SK-N-SH (cell line): ENCODE measurements around the gene DISP2. TPM values are rescaled to one million over a fixed set of nuclear protein-coding genes. Genes with fewer than 3 reads are reported as not detected.

Experiments
- CTCF ChIA-PET: fragments of 300-600, 350-600 bp; formaldehyde crosslinking; extraction: SDS; loops from one replicate; lab custom pipeline; 2021; lab: Yijun Ruan, JAX
- POLR2A ChIA-PET: fragments of 350-600 bp; sonication (Branson Sonifier 250); formaldehyde crosslinking; extraction: SDS; loops from one replicate; lab custom pipeline; 2020; ENCODE audit warnings: antibody characterized with exemption, inconsistent platforms; lab: Yijun Ruan, JAX
- DNase-seq: peaks from one replicate; pipeline ENCODE4 v3.0.0; 2012
- H2AFZ ChIP-seq: fragments of 200-600 bp; sonication (generic); 2 replicates; pipeline ENCODE4 v1.8.1; 2016; ENCODE audit warnings: antibody characterized with exemption, mild to moderate bottlenecking, low read depth
- H3F3A ChIP-seq: fragments of 200-600 bp; sonication (generic); replicated peaks from 2 replicates; pipeline ENCODE3; 2016; ENCODE audit warnings: antibody characterized with exemption, mild to moderate bottlenecking; ENCODE audit not compliant: insufficient read depth
- H3K27ac ChIP-seq, 2 experiments: fragments of 200-500 bp in 1 of 2; fragments of 200-600 bp in 1 of 2; sonication (Bioruptor generic) in 1 of 2; sonication (generic), shearing (Covaris generic) in 1 of 2; 2 replicates each; pipeline versions ENCODE4 v1.5.1 to v1.6.1; 2014 to 2016; ENCODE audit warnings: low read depth in 2 of 2, inconsistent platforms in 1 of 2, low read length in 1 of 2, mild to moderate bottlenecking in 1 of 2, mixed read lengths in 1 of 2
- H3K27me3 ChIP-seq: fragments of 200-600 bp; sonication (generic), shearing (Covaris generic); 2 replicates; pipeline ENCODE4 v1.6.1; 2016; ENCODE audit warnings: mixed run types; ENCODE audit not compliant: insufficient read depth
- H3K36me3 ChIP-seq, 2 experiments: fragments of 200-500 bp in 1 of 2; fragments of 200-600 bp in 1 of 2; sonication (Bioruptor generic) in 1 of 2; sonication (generic) in 1 of 2; replicated peaks in 1 of 2; 2 replicates each; pipeline versions ENCODE3 to v1.5.1; 2014 to 2016; ENCODE audit warnings: low read length in 1 of 2, mild to moderate bottlenecking in 1 of 2; ENCODE audit not compliant: insufficient read depth in 2 of 2, control insufficient read depth in 1 of 2
- H3K4me1 ChIP-seq, 2 experiments: fragments of 200-500 bp in 1 of 2; fragments of 200-600 bp in 1 of 2; sonication (Bioruptor generic) in 1 of 2; sonication (generic), shearing (Covaris generic) in 1 of 2; 2 replicates each; pipeline versions ENCODE4 v1.5.1 to v1.6.1; 2014 to 2016; ENCODE audit warnings: low read depth in 1 of 2, low read length in 1 of 2, mixed run types in 1 of 2; ENCODE audit not compliant: insufficient read depth in 2 of 2, control insufficient read depth in 1 of 2
- H3K4me2 ChIP-seq: fragments of 200-600 bp; sonication (generic), shearing (Covaris generic); 2 replicates; pipeline ENCODE4 v1.6.1; 2017; ENCODE audit warnings: mixed run types
- H3K4me3 ChIP-seq, 2 experiments: fragments of 200-500 bp in 1 of 2; fragments of 200-600 bp in 1 of 2; sonication (Bioruptor generic) in 1 of 2; sonication (generic), shearing (Covaris generic) in 1 of 2; 2 replicates each; pipeline versions ENCODE4 v1.5.1 to v1.8.1; 2014 to 2016; ENCODE audit warnings: low read depth in 2 of 2, inconsistent platforms in 1 of 2, low read length in 1 of 2, mild to moderate bottlenecking in 1 of 2, mixed read lengths in 1 of 2, moderate library complexity in 1 of 2
- H3K79me2 ChIP-seq: fragments of 200-600 bp; sonication (generic); 2 replicates; pipeline ENCODE4 v1.8.1; 2017; ENCODE audit warnings: mild to moderate bottlenecking; ENCODE audit not compliant: insufficient read depth
- H3K9ac ChIP-seq: fragments of 200-600 bp; sonication (generic); 2 replicates; pipeline ENCODE4 v1.6.1; 2017; ENCODE audit warnings: mixed run types
- H3K9me2 ChIP-seq: fragments of 200-600 bp; sonication (generic); 2 replicates; pipeline ENCODE4 v1.6.1; 2017; ENCODE audit warnings: mixed run types
- H3K9me3 ChIP-seq: fragments of 200-600 bp; sonication (generic); 2 replicates; pipeline ENCODE4 v1.6.1; 2017; ENCODE audit warnings: mixed run types, mild to moderate bottlenecking, moderate library complexity
- H4K20me1 ChIP-seq: fragments of 200-600 bp; sonication (generic); 2 replicates; pipeline ENCODE4 v1.6.1; 2017; ENCODE audit warnings: mild to moderate bottlenecking, mixed run types; ENCODE audit not compliant: insufficient read depth
- ELF1 ChIP-seq: IDR thresholded peaks from 2 replicates; pipeline ENCODE4 v1.4.0; 2012
- EZH2phosphoT487 ChIP-seq: fragments of 200-600 bp; sonication (generic); IDR thresholded peaks from 2 replicates; pipeline ENCODE4 v1.6.1; 2017; ENCODE audit warnings: low read depth, mixed run types, mild to moderate bottlenecking, antibody characterized with exemption, moderate library complexity, borderline replicate concordance
- FOXJ3 ChIP-seq: sonication (generic); formaldehyde crosslinking; IDR thresholded peaks from 2 replicates; pipeline ENCODE4 v1.5.1; 2020; ENCODE audit warnings: mild to moderate bottlenecking, missing genetic modification reagents
- FOXM1 ChIP-seq: IDR thresholded peaks from 2 replicates; pipeline ENCODE4 v1.4.0; 2012; ENCODE audit warnings: low read depth, mild to moderate bottlenecking
- GATA2 ChIP-seq: sonication (generic); formaldehyde crosslinking; IDR thresholded peaks from 2 replicates; pipeline ENCODE4 v1.5.0; 2020; ENCODE audit warnings: mild to moderate bottlenecking, missing genetic modification reagents
- IRF3 ChIP-seq: fragments of 150-350 bp; IDR thresholded peaks from 2 replicates; pipeline ENCODE4 v1.6.1; 2016; ENCODE audit warnings: mild to moderate bottlenecking, low read depth, low read length
- NFIC ChIP-seq: IDR thresholded peaks from 2 replicates; pipeline ENCODE4 v1.4.0; 2012; ENCODE audit warnings: borderline replicate concordance
- RAD21 ChIP-seq: IDR thresholded peaks from 2 replicates; pipeline ENCODE4 v1.6.1; 2012; ENCODE audit warnings: mild to moderate bottlenecking, low read length
- RFX5 ChIP-seq: IDR thresholded peaks from 2 replicates; pipeline ENCODE4 v1.6.1; 2012; ENCODE audit warnings: mild to moderate bottlenecking, improper control_type of control experiment, low read length
- TAF1 ChIP-seq: IDR thresholded peaks from 2 replicates; pipeline ENCODE4 v1.6.1; 2012; ENCODE audit warnings: low read depth, mild to moderate bottlenecking, low read length, moderate library complexity, borderline replicate concordance
- TEAD4 ChIP-seq: IDR thresholded peaks from 2 replicates; pipeline ENCODE4 v1.4.0; 2012; ENCODE audit warnings: mild to moderate bottlenecking, borderline replicate concordance; ENCODE audit not compliant: insufficient read depth
- YY1 ChIP-seq: IDR thresholded peaks from 2 replicates; pipeline ENCODE4 v1.4.0; 2012; ENCODE audit warnings: low read depth, mild to moderate bottlenecking
- WGBS: methylation state at CpG from one replicate; pipeline ENCODE4 v1.1.6; 2017; ENCODE audit warnings: low lambda C conversion rate; 5-methylcytosine and 5-hydroxymethylcytosine counted together
- polyA plus RNA-seq, 3 experiments: library from polyadenylated mRNA; depleted of rRNA; stranded (reverse); fragments of >200 nt; gene quantifications; 2 replicates each; pipeline ENCODE4 v1.2.3, GENCODE V29; 2012
- TF ChIP-seq, protein P1 (sequence below): IDR thresholded peaks from 2 replicates; pipeline ENCODE4 v1.6.1; 2012; ENCODE audit warnings: mild to moderate bottlenecking, low read depth, low read length, moderate library complexity
- TF ChIP-seq, protein P2 (sequence below): IDR thresholded peaks from 2 replicates; pipeline ENCODE4; 2012
- TF ChIP-seq, protein P3 (sequence below): IDR thresholded peaks from 2 replicates; pipeline ENCODE4 v1.4.0; 2012; ENCODE audit warnings: low read depth
- TF ChIP-seq, protein P4 (sequence below): fragments of 150-350 bp; IDR thresholded peaks from 2 replicates; pipeline ENCODE4 v1.6.1; 2017; ENCODE audit warnings: antibody characterized with exemption, low read length, low read depth, borderline replicate concordance

DISP2 gene
- polyA plus RNA-seq, 1 of the 3 experiments (the other 2 are of a cell fraction) = 0.12 TPM

GRCh38 chr15:40415226-40415625 is 57.2 kb downstream of the DISP2 start:
- H3K4me1 ChIP-seq = peaks cover 0 to 3% of the 10 kb centered on the region in 2 experiments; a peak in 1 of 4 replicates
- H3K4me3 ChIP-seq = no peak overlapping the region
- H2AFZ ChIP-seq = no peak overlapping the region
- TF ChIP-seq, protein P1, sequence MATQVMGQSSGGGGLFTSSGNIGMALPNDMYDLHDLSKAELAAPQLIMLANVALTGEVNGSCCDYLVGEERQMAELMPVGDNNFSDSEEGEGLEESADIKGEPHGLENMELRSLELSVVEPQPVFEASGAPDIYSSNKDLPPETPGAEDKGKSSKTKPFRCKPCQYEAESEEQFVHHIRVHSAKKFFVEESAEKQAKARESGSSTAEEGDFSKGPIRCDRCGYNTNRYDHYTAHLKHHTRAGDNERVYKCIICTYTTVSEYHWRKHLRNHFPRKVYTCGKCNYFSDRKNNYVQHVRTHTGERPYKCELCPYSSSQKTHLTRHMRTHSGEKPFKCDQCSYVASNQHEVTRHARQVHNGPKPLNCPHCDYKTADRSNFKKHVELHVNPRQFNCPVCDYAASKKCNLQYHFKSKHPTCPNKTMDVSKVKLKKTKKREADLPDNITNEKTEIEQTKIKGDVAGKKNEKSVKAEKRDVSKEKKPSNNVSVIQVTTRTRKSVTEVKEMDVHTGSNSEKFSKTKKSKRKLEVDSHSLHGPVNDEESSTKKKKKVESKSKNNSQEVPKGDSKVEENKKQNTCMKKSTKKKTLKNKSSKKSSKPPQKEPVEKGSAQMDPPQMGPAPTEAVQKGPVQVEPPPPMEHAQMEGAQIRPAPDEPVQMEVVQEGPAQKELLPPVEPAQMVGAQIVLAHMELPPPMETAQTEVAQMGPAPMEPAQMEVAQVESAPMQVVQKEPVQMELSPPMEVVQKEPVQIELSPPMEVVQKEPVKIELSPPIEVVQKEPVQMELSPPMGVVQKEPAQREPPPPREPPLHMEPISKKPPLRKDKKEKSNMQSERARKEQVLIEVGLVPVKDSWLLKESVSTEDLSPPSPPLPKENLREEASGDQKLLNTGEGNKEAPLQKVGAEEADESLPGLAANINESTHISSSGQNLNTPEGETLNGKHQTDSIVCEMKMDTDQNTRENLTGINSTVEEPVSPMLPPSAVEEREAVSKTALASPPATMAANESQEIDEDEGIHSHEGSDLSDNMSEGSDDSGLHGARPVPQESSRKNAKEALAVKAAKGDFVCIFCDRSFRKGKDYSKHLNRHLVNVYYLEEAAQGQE = no peak
- TF ChIP-seq, protein P2, sequence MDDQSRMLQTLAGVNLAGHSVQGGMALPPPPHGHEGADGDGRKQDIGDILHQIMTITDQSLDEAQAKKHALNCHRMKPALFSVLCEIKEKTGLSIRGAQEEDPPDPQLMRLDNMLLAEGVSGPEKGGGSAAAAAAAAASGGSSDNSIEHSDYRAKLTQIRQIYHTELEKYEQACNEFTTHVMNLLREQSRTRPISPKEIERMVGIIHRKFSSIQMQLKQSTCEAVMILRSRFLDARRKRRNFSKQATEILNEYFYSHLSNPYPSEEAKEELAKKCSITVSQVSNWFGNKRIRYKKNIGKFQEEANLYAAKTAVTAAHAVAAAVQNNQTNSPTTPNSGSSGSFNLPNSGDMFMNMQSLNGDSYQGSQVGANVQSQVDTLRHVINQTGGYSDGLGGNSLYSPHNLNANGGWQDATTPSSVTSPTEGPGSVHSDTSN = no peak
- no peak for TF ChIP-seq YY1
- no peak for TF ChIP-seq FOXM1
- no peak for TF ChIP-seq FOXJ3 (CRISPR knock-in tag)
- TF ChIP-seq, protein P3, sequence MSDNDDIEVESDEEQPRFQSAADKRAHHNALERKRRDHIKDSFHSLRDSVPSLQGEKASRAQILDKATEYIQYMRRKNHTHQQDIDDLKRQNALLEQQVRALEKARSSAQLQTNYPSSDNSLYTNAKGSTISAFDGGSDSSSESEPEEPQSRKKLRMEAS = no peak
- no peak for TF ChIP-seq RAD21
- TF ChIP-seq, protein P4, sequence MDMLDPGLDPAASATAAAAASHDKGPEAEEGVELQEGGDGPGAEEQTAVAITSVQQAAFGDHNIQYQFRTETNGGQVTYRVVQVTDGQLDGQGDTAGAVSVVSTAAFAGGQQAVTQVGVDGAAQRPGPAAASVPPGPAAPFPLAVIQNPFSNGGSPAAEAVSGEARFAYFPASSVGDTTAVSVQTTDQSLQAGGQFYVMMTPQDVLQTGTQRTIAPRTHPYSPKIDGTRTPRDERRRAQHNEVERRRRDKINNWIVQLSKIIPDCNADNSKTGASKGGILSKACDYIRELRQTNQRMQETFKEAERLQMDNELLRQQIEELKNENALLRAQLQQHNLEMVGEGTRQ = no peak
- no peak for TF ChIP-seq IRF3
- TF ChIP-seq ELF1 = no peak
- no peak for TF ChIP-seq NFIC
- no peak for TF ChIP-seq GATA2 (CRISPR knock-in tag)
- TF ChIP-seq RFX5 = no peak
- no peak for TF ChIP-seq TEAD4
- TF ChIP-seq EZH2phosphoT487 = no peak
- no peak for TF ChIP-seq TAF1
- no peak overlapping the region for H3K27ac ChIP-seq
- H3K27me3 ChIP-seq = no peaks in the 10 kb centered on the region
- no peak overlapping the region for H3K9ac ChIP-seq
- peaks cover 3% of the 10 kb centered on the region for H3F3A ChIP-seq
- ChIA-PET POLR2A (interaction anchor here (1.0 to 2.0 kb wide), 2 partner anchors 9 to 10 kb away, joined by 3 to 8 read pairs; partner anchors contain the start of gene IVD), CTCF (interaction anchor here (16.9 kb wide), 1 partner anchor 75 kb away, joined by 299 read pairs; the partner anchor contains the start of gene CCDC9B)
- 96% methylated on average over 10 of the region's 10 CpGs for WGBS
- H3K79me2 ChIP-seq = no peaks in the 10 kb centered on the region
- H4K20me1 ChIP-seq = no peaks in the 10 kb centered on the region
- DNase-seq = no peak
- no peaks in the 10 kb centered on the region for H3K9me2 ChIP-seq
- peaks cover 18 to 54% of the 10 kb centered on the region in 2 experiments for H3K36me3 ChIP-seq
- H3K9me3 ChIP-seq = no peaks in the 10 kb centered on the region
- no peak overlapping the region for H3K4me2 ChIP-seq
